8988T (cell line): ENCODE results near the gene SCN8A.

Source experiments
- DNase-seq: peaks from one replicate; pipeline ENCODE4 v3.0.0; 2011

SCN8A gene

GRCh38 chr12:51675071-51675803 is 84.2 kb downstream of the SCN8A start:
- no peak for DNase-seq

GRCh38 chr12:51676875-51677274 is 85.8 kb downstream of the SCN8A start:
- no peak for DNase-seq

- DNase-seq = no peak
These were observed 86.4 kb downstream of the SCN8A start for GRCh38 chr12:51677284-51677968.

- peak; percentile 24 for DNase-seq
These were observed 87.2 kb downstream of the SCN8A start for GRCh38 chr12:51678086-51678724.

- DNase-seq = no peak
These were observed 91.9 kb downstream of the SCN8A start for GRCh38 chr12:51682981-51683380.

GRCh38 chr12:51683763-51684357 is 92.8 kb downstream of the SCN8A start:
- no peak for DNase-seq

GRCh38 chr12:51686727-51687126 is 95.7 kb downstream of the SCN8A start:
- DNase-seq = no peak

GRCh38 chr12:51687177-51687576 is 96.1 kb downstream of the SCN8A start:
- DNase-seq = no peak

GRCh38 chr12:51687614-51688013 is 96.6 kb downstream of the SCN8A start:
- no peak for DNase-seq

- no peak for DNase-seq
These were observed 99.0 kb downstream of the SCN8A start for GRCh38 chr12:51689983-51690382.

GRCh38 chr12:51692016-51692415 is 101.0 kb downstream of the SCN8A start:
- DNase-seq = no peak

- no peak for DNase-seq
These were observed 102.5 kb downstream of the SCN8A start for GRCh38 chr12:51693569-51693968.

- no peak for DNase-seq
These were observed 103.1 kb downstream of the SCN8A start for GRCh38 chr12:51694146-51694545.

GRCh38 chr12:51695241-51696010 is 104.4 kb downstream of the SCN8A start:
- no peak for DNase-seq

- no peak for DNase-seq
These were observed 108.2 kb downstream of the SCN8A start for GRCh38 chr12:51699219-51699618.

- DNase-seq = no peak
These were observed 109.9 kb downstream of the SCN8A start for GRCh38 chr12:51700887-51701286.

- no peak for DNase-seq
These were observed 111.6 kb downstream of the SCN8A start for GRCh38 chr12:51702587-51702986.

- DNase-seq = no peak
These were observed 114.4 kb downstream of the SCN8A start for GRCh38 chr12:51705450-51705849.

- no peak for DNase-seq
These were observed 115.2 kb downstream of the SCN8A start for GRCh38 chr12:51706206-51706605.

- no peak for DNase-seq
These were observed 123.6 kb downstream of the SCN8A start for GRCh38 chr12:51714666-51715065.

- DNase-seq = no peak
These were observed 126.4 kb downstream of the SCN8A start for GRCh38 chr12:51717326-51717925.

- no peak for DNase-seq
These were observed 130.4 kb downstream of the SCN8A start for GRCh38 chr12:51721282-51721940.
